ENCODE data around the gene SLC17A5.
"Not testable (repeated sequence)": the region's sequence is repeated elsewhere in the genome, so short reads cannot be mapped to it uniquely, and the experiment has no call there.

The SLC17A5 gene

GRCh38 chr6:73618082-73618481 lies 35.7 kb downstream of the SLC17A5 start:
- DNase-seq (ENCODE audit: low read depth in 2 of 2), result not testable (repeated sequence)

DNA sequence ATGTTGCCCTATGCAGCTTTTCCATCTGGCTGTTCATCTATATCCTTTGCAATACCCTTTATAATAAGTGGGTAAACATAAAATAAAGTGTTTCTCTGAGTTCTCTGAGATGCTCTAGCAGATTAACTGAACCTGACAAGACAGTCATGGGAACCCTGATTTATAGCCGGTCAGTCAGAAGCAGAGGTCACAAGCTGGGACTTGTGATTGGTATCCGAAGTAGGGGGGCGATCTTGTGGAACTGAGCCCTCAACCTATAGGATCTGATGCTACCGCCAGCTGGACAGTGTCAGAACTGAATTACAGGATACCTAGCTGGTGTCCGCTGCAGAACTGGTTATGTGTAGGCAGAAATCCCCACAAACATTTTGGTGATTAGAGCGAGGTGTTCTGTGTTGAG lies 39.0 kb downstream of the SLC17A5 start:
- DNase-seq (ENCODE audit: low read depth in 2 of 2), result no peak

GRCh38 chr6:73613806-73614536 lies 39.8 kb downstream of the SLC17A5 start:
- no peak for DNase-seq (ENCODE audit: low read depth in 2 of 2)

DNA sequence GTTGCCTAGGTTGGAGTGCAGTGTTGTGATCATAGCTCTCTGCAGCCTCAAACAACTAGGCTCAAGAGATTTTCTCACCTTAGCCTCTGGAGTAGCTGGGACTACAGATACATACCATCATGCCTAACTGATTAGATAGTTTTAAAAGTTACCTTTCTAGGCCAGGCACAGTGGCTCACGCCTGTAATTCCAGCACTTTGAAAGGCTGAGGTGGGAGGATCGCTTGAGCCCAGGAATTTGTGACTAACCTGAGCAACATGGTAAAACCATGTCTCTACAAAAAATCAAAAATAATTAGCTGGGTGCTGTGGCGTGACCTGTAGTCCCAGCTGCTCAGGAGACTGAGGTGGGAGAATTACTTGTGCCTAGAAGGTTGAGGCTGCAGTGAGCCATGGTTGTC lies 41.2 kb downstream of the SLC17A5 start:
- DNase-seq (ENCODE audit: low read depth in 2 of 2), result no peak

- no peak for DNase-seq (ENCODE audit: low read depth in 2 of 2)
These were observed 43.1 kb downstream of the SLC17A5 start for GRCh38 chr6:73610444-73611275.

GRCh38 chr6:73608761-73609160 lies 45.0 kb downstream of the SLC17A5 start:
- DNase-seq (ENCODE audit: low read depth in 2 of 2), result no peak

- no peak for DNase-seq (ENCODE audit: low read depth in 2 of 2)
These were observed 47.4 kb downstream of the SLC17A5 start for GRCh38 chr6:73606428-73606827.

GRCh38 chr6:73604461-73604860 lies 49.3 kb downstream of the SLC17A5 start:
- DNase-seq (ENCODE audit: low read depth in 2 of 2), result no peak

- no peak for DNase-seq (ENCODE audit: low read depth in 2 of 2)
These were observed 49.8 kb downstream of the SLC17A5 start for GRCh38 chr6:73604020-73604419.

- no peak for DNase-seq (ENCODE audit: low read depth in 2 of 2)
These were observed 67.3 kb downstream of the SLC17A5 start for GRCh38 chr6:73586416-73586974.

- DNase-seq (ENCODE audit: low read depth in 2 of 2), result peak in 1 of 2 donors; percentile 20
These were observed 68.0 kb downstream of the SLC17A5 start for GRCh38 chr6:73585566-73586415.

GRCh38 chr6:73581293-73581692 lies 72.5 kb downstream of the SLC17A5 start:
- no peak for DNase-seq (ENCODE audit: low read depth in 2 of 2)

DNA sequence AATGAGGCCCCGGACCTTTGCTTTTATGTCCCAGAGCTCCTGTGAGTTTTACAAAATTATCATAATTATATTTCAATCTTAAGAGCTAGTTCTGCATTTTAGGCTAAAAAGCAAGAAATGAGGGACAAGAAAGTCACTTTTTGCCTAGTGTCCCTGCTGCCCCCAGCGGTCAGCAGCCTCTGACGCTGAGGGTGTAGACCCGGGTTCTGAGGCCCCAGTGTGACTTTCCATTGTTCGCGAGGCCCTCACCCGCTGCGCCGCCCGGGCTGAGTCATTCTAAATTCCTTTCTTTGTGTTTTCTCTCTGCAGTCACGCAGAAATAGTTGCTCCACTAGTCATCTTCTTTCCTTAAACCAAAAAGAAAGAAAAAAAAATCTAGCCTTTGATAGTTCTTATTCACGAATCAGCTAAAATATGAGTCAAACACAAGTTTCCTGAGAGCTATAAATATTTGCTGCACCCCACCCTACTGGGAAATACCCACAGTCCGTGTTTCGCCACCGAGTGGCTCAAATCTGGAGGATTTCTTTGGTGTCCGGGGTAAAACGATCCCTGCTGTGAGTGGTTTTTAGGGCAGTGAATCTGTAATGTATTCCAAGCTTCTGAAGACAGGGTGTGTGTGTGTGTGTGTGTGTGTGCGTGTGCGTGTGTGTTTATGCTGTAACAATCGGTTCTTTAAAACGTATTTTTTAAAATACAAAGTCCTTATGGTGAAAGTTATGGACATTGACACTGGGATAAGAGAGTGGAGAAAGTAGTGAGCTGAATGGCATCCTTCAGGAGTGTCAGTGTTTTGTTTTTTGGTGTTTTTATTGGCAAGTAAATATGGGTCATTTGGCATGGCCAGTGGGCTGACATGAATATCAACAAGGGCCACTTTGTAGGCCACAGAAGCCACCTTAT lies 73.3 kb downstream of the SLC17A5 start:
- peak; percentile 64 to 66 for DNase-seq (ENCODE audit: low read depth in 2 of 2)

- DNase-seq (ENCODE audit: low read depth in 2 of 2), result no peak
These were observed 73.9 kb downstream of the SLC17A5 start for GRCh38 chr6:73579851-73580246.

- DNase-seq (ENCODE audit: low read depth in 2 of 2), result no peak
These were observed 74.4 kb downstream of the SLC17A5 start for GRCh38 chr6:73579389-73579788.

DNA sequence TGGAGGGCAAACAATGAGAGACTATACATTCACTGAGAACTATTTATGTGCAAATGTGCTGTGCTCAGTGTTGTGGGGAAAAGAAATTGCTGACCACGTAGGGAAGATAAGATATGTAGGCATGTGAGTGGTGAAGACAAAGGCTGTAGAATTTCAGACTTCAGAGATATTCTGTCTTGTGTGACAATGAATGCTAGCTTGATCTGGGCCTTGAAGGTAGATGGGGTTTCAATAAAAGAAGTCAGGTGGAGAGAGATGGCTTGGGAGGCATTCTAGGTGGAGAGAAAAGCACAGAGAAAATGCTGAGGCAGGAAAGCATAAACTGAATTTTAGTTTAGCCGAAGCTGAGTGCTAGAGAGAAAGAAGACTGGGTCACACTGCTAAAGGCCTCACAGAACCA lies 76.1 kb downstream of the SLC17A5 start:
- no peak for DNase-seq (ENCODE audit: low read depth in 2 of 2)

DNA sequence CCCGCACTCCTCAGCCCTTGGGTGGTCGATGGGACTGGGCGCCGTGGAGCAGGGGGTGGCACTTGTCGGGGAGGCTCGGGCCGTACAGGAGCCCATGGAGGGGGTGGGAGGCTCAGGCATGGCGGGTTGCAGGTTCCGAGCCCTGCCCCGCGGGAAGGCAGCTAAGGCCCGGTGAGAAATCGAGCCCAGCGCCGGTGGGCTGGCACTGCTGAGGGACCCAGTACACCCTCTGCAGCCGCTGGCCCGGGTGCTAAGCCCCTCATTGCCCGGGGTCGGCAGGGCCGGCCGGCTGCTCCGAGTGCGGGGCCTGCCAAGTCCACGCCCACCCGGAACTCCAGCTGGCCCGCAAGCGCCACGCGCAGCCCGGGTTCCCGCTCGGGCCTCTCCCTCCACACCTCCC lies 81.3 kb downstream of the SLC17A5 start:
- not testable (repeated sequence) for DNase-seq (ENCODE audit: low read depth in 2 of 2)

DNA sequence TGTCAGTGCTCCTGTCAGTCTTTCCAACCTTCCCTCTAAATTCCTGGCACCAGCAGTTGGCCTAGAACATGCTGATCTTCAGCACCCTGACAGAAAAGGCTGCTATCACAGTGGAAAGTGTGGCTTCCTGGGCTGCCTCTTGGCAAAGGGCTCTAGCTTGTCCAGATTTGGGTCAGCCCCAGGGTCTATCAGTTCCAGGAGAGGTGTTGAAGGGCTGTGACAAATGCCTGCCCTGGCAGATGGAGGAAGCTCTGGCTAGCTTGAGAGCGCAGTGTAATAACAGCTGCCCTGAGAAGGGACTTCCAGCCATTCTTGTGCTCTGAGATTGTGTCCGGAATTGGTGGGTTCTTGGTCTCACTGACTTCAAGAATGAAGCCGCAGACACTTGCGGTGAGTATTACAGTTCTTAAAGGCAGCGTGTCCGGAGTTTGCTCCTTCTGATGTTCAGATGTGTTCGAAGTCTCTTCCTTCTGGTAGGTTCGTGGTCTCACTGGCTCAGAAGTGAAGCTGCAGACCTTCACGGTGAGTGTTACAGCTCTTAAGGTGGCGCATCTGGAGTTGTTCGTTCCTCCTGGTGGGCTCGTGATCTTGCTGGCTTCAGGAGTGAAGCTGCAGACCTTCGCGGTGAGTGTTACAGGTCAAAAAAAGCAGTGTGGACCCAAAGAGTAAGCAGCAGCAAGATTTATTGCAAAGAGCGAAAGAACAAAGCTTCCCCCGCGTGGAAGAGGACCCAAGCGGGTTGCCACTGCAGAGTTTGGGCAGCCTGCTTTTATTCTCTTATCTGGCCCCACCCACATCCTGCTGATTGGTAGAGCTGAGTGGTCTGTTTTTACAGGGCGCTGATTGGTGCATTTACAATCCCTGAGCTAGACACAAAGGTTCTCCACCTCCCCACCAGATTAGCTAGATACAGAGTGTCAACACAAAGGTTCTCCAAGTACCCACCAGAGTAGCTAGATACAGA lies 82.3 kb downstream of the SLC17A5 start:
- DNase-seq (ENCODE audit: low read depth in 2 of 2), result not testable (repeated sequence)

DNA sequence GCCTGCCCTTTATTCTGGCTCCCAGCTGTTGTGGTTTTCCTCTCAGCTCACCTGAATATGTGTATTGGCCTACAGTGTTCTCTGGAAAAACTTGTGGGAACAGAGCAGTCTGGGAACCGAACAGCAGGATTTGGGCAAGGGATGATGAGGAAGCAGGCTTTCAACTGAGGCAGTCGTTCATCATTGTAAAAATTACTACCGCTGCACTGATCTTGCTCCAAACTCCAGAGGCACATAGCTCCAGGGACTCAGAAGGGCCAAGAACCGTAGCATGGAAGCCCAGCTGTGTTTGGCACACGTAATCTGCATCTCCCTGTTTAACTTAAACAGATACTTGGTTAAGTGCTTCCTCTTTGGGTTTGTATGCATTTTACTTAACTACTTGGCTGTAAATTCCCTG lies 84.7 kb downstream of the SLC17A5 start:
- DNase-seq (ENCODE audit: low read depth in 2 of 2), result no peak

All from activated CD4-positive, alpha-beta T cell treated with anti-CD3 and anti-CD28 coated beads for 24 hours (primary cell).